Activated CD4-positive, alpha-beta memory T cell treated with anti-CD3 and anti-CD28 coated beads, Interleukin-2, amount 10 ng/mL, durations not matched to agents 7 days and 5 days (primary cell): ENCODE measurements around the gene DEF6. TPM values are rescaled to one million over a fixed set of nuclear protein-coding genes. Genes with fewer than 3 reads are reported as not detected.
A peak's percentile ranks its signal among the peaks of the same experiment; 100 is the strongest.
"Not testable (repeated sequence)": the region's sequence is repeated elsewhere in the genome, so short reads cannot be mapped to it uniquely, and the experiment has no call there.

ENCODE experiments used
- CTCF ChIA-PET: fragments of 350-600 bp; sonication (Branson Sonifier 250); formaldehyde crosslinking; loops from one replicate; lab custom pipeline; 2021; ENCODE audit warnings: antibody characterized with exemption, inconsistent platforms; lab: Charles Lee
- POLR2A ChIA-PET: fragments of 350-600 bp; sonication (Branson Sonifier 250); formaldehyde crosslinking; loops from one replicate; lab custom pipeline; 2021; ENCODE audit warnings: antibody characterized with exemption; lab: Charles Lee
- DNase-seq: peaks from one replicate; pipeline ENCODE4 v3.0.0-alpha.2; 2020
- H3K27ac Mint-ChIP-seq: one replicate; pipeline ENCODE4 v1.8.0; 2021; ENCODE audit warnings: mild to moderate bottlenecking, mixed read lengths
- H3K27me3 Mint-ChIP-seq: one replicate; pipeline ENCODE4 v1.8.0; 2021; ENCODE audit warnings: mixed read lengths
- H3K36me3 Mint-ChIP-seq: one replicate; pipeline ENCODE4 v1.8.0; 2021; ENCODE audit warnings: low read depth, mixed read lengths
- H3K4me1 Mint-ChIP-seq: one replicate; pipeline ENCODE4 v1.8.0; 2021; ENCODE audit warnings: mixed read lengths
- H3K4me3 Mint-ChIP-seq: one replicate; pipeline ENCODE4 v1.8.0; 2021; ENCODE audit warnings: mild to moderate bottlenecking, mixed read lengths
- H3K9me3 Mint-ChIP-seq: one replicate; pipeline ENCODE4 v1.8.0; 2021; ENCODE audit warnings: mixed read lengths
- total RNA-seq, 2 experiments: library from RNA; stranded (reverse); gene quantifications; one replicate each; pipeline ENCODE4 v1.2.3, GENCODE V29; 2021

Gene DEF6
- total RNA-seq, 2 experiments from 2014 or later = 201 to 215 TPM

GRCh38 chr6:35332074-35332887 lies 34.7 kb downstream of the DEF6 start:
- not testable (repeated sequence) for H3K27ac Mint-ChIP-seq, H3K9me3 Mint-ChIP-seq, H3K4me3 Mint-ChIP-seq
- ChIA-PET CTCF (interaction anchor here (0.6 to 1.8 kb wide), 7 partner anchors 10 to 138 kb away, joined by 3 to 13 read pairs (median 7); partner anchors contain the start of genes DEF6, FANCE and PPARD), POLR2A (interaction anchor here (0.8 to 2.1 kb wide), 7 partner anchors 9 to 136 kb away, joined by 3 to 7 read pairs (median 5); partner anchors contain the start of genes DEF6, PPARD and RPL10A)
- peaks cover 25% of the 10 kb centered on the region for H3K27me3 Mint-ChIP-seq
- H3K36me3 Mint-ChIP-seq = peaks cover 43% of the 10 kb centered on the region
- DNase-seq = peak; percentile 76
- H3K4me1 Mint-ChIP-seq = peaks cover 32% of the 10 kb centered on the region

- peaks cover 46% of the 10 kb centered on the region for H3K4me1 Mint-ChIP-seq
- peaks cover 21% of the 10 kb centered on the region for H3K36me3 Mint-ChIP-seq
These were observed 43.9 kb downstream of the DEF6 start for GRCh38 chr6:35341557-35341956.

GRCh38 chr6:35342258-35343091 lies 44.9 kb downstream of the DEF6 start, which contains the start of gene PPARD:
TSS of gene PPARD (plus strand) at chr6:35342558. CDS start at chr6:35411088, 68,530 bp downstream.
- H3K36me3 Mint-ChIP-seq = peaks cover 21% of the 10 kb centered on the region
- no peaks in the 10 kb centered on the region for H3K9me3 Mint-ChIP-seq
- H3K27me3 Mint-ChIP-seq = peaks cover 7% of the 10 kb centered on the region
- ChIA-PET POLR2A (interaction anchor here (0.7 to 2.9 kb wide), 14 partner anchors 11 to 389 kb away, joined by 3 to 29 read pairs (median 5); partner anchors contain the start of genes DEF6 and RPL10A), CTCF (interaction anchor here (0.6 to 10.2 kb wide), 23 partner anchors 10 to 593 kb away, joined by 3 to 168 read pairs (median 4); partner anchors contain the start of genes DEF6, FANCE, RPL10A and ZNF76)
- peaks cover 45% of the 10 kb centered on the region for H3K4me1 Mint-ChIP-seq
- peak; percentile 98 for DNase-seq
- peak within 1 kb of the TSS; percentile 79 for H3K27ac Mint-ChIP-seq
- H3K4me3 Mint-ChIP-seq = peak within 1 kb of the TSS; percentile 96

More at GRCh38 chr6:35341557-35341956, 43.9 kb downstream of the DEF6 start:
- CTCF ChIA-PET = interaction anchor here (0.6 to 10.2 kb wide), 25 partner anchors 9 to 850 kb away, joined by 3 to 168 read pairs (median 4); partner anchors contain the start of genes DEF6, FANCE, RPL10A and TEAD3
- Mint-ChIP-seq H3K27me3 (peaks cover 12% of the 10 kb centered on the region), H3K27ac (no peak overlapping the region), H3K9me3 (no peaks in the 10 kb centered on the region), H3K4me3 (no peak overlapping the region)
- POLR2A ChIA-PET = interaction anchor here (0.7 to 2.9 kb wide), 10 partner anchors 10 to 390 kb away, joined by 3 to 29 read pairs (median 4); partner anchors contain the start of genes DEF6 and RPL10A
- DNase-seq = no peak

- DNase-seq = no peak
- H3K27me3 Mint-ChIP-seq = peaks cover 5% of the 10 kb centered on the region
- peaks cover 44% of the 10 kb centered on the region for H3K4me1 Mint-ChIP-seq
- ChIA-PET CTCF (interaction anchor here (1.1 to 10.2 kb wide), 6 partner anchors 16 to 125 kb away, joined by 3 to 168 read pairs (median 18); partner anchors contain the start of genes DEF6, FANCE and RPL10A), POLR2A (interaction anchor here (0.7 to 2.9 kb wide), 11 partner anchors 13 to 128 kb away, joined by 3 to 29 read pairs (median 5); partner anchors contain the start of genes DEF6 and RPL10A)
- H3K27ac Mint-ChIP-seq = peak overlapping the region; percentile 79
- peak overlapping the region; percentile 96 for H3K4me3 Mint-ChIP-seq
- peaks cover 24% of the 10 kb centered on the region for H3K36me3 Mint-ChIP-seq
- no peaks in the 10 kb centered on the region for H3K9me3 Mint-ChIP-seq
These were observed 45.6 kb downstream of the DEF6 start for GRCh38 chr6:35343092-35343834.

GRCh38 chr6:35343835-35344550 lies 46.4 kb downstream of the DEF6 start:
- Mint-ChIP-seq H3K4me3 (peak overlapping the region; percentile 96), H3K36me3 (peaks cover 29% of the 10 kb centered on the region), H3K4me1 (peaks cover 50% of the 10 kb centered on the region), H3K9me3 (no peaks in the 10 kb centered on the region), H3K27ac (no peak overlapping the region), H3K27me3 (peaks cover 4% of the 10 kb centered on the region)
- ChIA-PET CTCF (interaction anchor here (1.0 to 10.2 kb wide), 6 partner anchors 16 to 393 kb away, joined by 3 to 168 read pairs (median 14); partner anchors contain the start of genes ARMC12, DEF6, FANCE and RPL10A), POLR2A (interaction anchor here (0.8 to 2.9 kb wide), 7 partner anchors 27 to 128 kb away, joined by 3 to 29 read pairs (median 5); partner anchors contain the start of genes DEF6 and RPL10A)
- DNase-seq = no peak

- Mint-ChIP-seq H3K27ac (no peak overlapping the region), H3K4me1 (peaks cover 35% of the 10 kb centered on the region), H3K36me3 (peaks cover 62% of the 10 kb centered on the region), H3K4me3 (no peak overlapping the region), H3K9me3 (no peaks in the 10 kb centered on the region), H3K27me3 (no peaks in the 10 kb centered on the region)
- DNase-seq = no peak
- ChIA-PET POLR2A (no interaction called here), CTCF (interaction anchor here (1.0 to 1.3 kb wide), 2 partner anchors 68 to 98 kb away, joined by 4 to 7 read pairs; no protein-coding TSS in a partner anchor)
These were observed 53.8 kb downstream of the DEF6 start for GRCh38 chr6:35351422-35351821.

- H3K36me3 Mint-ChIP-seq = peaks cover 69% of the 10 kb centered on the region
- no peaks in the 10 kb centered on the region for H3K9me3 Mint-ChIP-seq
- ChIA-PET POLR2A (interaction anchor here (0.6 to 1.5 kb wide), 2 partner anchors 9 to 27 kb away, joined by 3 read pairs; no protein-coding TSS in a partner anchor), CTCF (no interaction called here)
- H3K27me3 Mint-ChIP-seq = no peaks in the 10 kb centered on the region
- DNase-seq = no peak
- no peak overlapping the region for H3K4me3 Mint-ChIP-seq
- H3K27ac Mint-ChIP-seq = no peak overlapping the region
- peaks cover 27% of the 10 kb centered on the region for H3K4me1 Mint-ChIP-seq
These were observed 55.1 kb downstream of the DEF6 start for GRCh38 chr6:35352735-35353134.

GRCh38 chr6:35354361-35355135 lies 56.9 kb downstream of the DEF6 start:
- H3K36me3 Mint-ChIP-seq = peaks cover 67% of the 10 kb centered on the region
- POLR2A ChIA-PET = interaction anchor here (0.9 to 1.7 kb wide), 2 partner anchors 8 to 14 kb away, joined by 3 to 4 read pairs; no protein-coding TSS in a partner anchor

GRCh38 chr6:35356391-35356790 lies 58.8 kb downstream of the DEF6 start:
- DNase-seq = no peak
- no peak overlapping the region for H3K27ac Mint-ChIP-seq
- H3K4me3 Mint-ChIP-seq = no peak overlapping the region
- H3K27me3 Mint-ChIP-seq = no peaks in the 10 kb centered on the region
- H3K4me1 Mint-ChIP-seq = peaks cover 23% of the 10 kb centered on the region
- CTCF ChIA-PET = interaction anchor here (1.2 to 1.7 kb wide), 3 partner anchors 64 to 96 kb away, joined by 4 to 8 read pairs (median 7); partner anchors contain the start of gene FANCE
- H3K36me3 Mint-ChIP-seq = peaks cover 56% of the 10 kb centered on the region
- POLR2A ChIA-PET = interaction anchor here (1.0 to 1.7 kb wide), 2 partner anchors 12 to 26 kb away, joined by 3 to 4 read pairs; no protein-coding TSS in a partner anchor
- no peaks in the 10 kb centered on the region for H3K9me3 Mint-ChIP-seq

More at GRCh38 chr6:35354361-35355135, 56.9 kb downstream of the DEF6 start:
- Mint-ChIP-seq H3K27ac (no peak overlapping the region), H3K4me1 (peaks cover 25% of the 10 kb centered on the region), H3K9me3 (no peaks in the 10 kb centered on the region), H3K4me3 (no peak overlapping the region), H3K27me3 (no peaks in the 10 kb centered on the region)
- CTCF ChIA-PET = no interaction called here
- DNase-seq = no peak

- CTCF ChIA-PET = no interaction called here
- peaks cover 21% of the 10 kb centered on the region for H3K4me1 Mint-ChIP-seq
- no peak for DNase-seq
- no peak overlapping the region for H3K4me3 Mint-ChIP-seq
- H3K27ac Mint-ChIP-seq = no peak overlapping the region
- H3K27me3 Mint-ChIP-seq = no peaks in the 10 kb centered on the region
- POLR2A ChIA-PET = no interaction called here
- H3K9me3 Mint-ChIP-seq = no peaks in the 10 kb centered on the region
- H3K36me3 Mint-ChIP-seq = peaks cover 48% of the 10 kb centered on the region
These were observed 60.1 kb downstream of the DEF6 start for GRCh38 chr6:35357677-35358076.
